Measurements from ENCODE around the gene TLCD3B. TPM values are rescaled to one million over a fixed set of nuclear protein-coding genes. Genes with fewer than 3 reads are reported as not detected.

TLCD3B gene
- total and polyA plus RNA-seq, 9 of the 15 experiments (the other 6 are each of a cell fraction or from before 2014, with no cell fraction given) = 0.10 to 0.52 (median 0.23) TPM; not detected in 4

DNA sequence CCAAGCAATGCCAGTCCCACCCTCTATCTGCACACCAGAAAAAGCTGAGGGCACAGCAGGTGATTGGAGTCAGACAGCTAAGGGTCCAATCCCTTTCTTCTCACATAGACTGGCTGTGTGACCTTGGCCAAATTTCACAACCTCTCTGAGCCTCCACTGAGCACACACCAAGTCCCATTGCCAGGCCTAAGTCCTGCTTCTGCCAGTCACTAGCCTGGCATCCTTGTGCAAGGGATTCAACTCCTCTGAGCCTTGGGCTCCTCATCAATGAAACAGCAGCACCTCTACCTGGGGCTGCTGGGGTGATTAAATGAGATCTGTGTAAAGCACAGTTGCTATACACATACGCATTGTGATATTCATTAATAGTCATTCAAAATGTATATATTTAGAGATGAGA lies 15.5 kb upstream of the TLCD3B start:
- TF ChIP-seq BCOR (IDR thresholded peaks at IDR 0.05) = 0 out of 2 replicates have a peak, but pooled peaks have one; percentile 23
- peak; percentile 12 for TF ChIP-seq RBM25 (IDR thresholded peaks at IDR 0.05; ENCODE audit: low read depth, low read length, severe bottlenecking)
- TF ChIP-seq ZNF830 (CRISPR knock-in tag; IDR thresholded peaks at IDR 0.05) = no peak
- no peak for TF ChIP-seq KLF16 (IDR thresholded peaks at IDR 0.05)
- TF ChIP-seq LEF1 (IDR thresholded peaks at IDR 0.05) = no peak
- no peak for TF ChIP-seq ZNF395 (CRISPR knock-in tag; IDR thresholded peaks at IDR 0.05)
- TF ChIP-seq ZFP36 (IDR thresholded peaks at IDR 0.05; ENCODE audit: low read depth, low read length, partially characterized antibody) = peak; percentile 73
- TF ChIP-seq ZFX (CRISPR knock-in tag; IDR thresholded peaks at IDR 0.05) = no peak
- TF ChIP-seq HNRNPUL1 (IDR thresholded peaks at IDR 0.05; ENCODE audit: low read length) = no peak
- no peaks in the 10 kb centered on the region for H3K9me3 ChIP-seq (replicated peaks; ENCODE audit: control insufficient read depth, insufficient read depth, low read depth, low read length)
- no peaks in the 10 kb centered on the region for H3K79me2 ChIP-seq (ENCODE audit: control insufficient read depth, insufficient read depth, low read length)
- no peaks in the 10 kb centered on the region; a peak in 1 of 5 replicates for H3K27me3 ChIP-seq (ENCODE audit: control insufficient read depth in 2 of 2, insufficient read depth in 2 of 2, low read length in 2 of 2)
- H3K36me3 ChIP-seq (ENCODE audit: control insufficient read depth, insufficient read depth, low read length) = no peaks in the 10 kb centered on the region
- WGBS (ENCODE audit: insufficient coverage, low coverage, missing lambda C conversion rate) = 33% methylated on average over 1 of the region's 1 CpG
- DNase-seq (ENCODE audit: extremely low read depth in 1 of 4, low spot score in 3 of 4) (no peak), ATAC-seq (no peak), FAIRE-seq (no peak)
- no peak overlapping the region for H3K27ac ChIP-seq (ENCODE audit: extremely low read depth, low read depth, low read length)
- no peaks in the 10 kb centered on the region for H4K20me1 ChIP-seq (replicated peaks; ENCODE audit: control insufficient read depth, insufficient read depth, low read length)
- ChIA-PET POLR2A (no interaction called here), CTCF (ENCODE audit: low intra/inter-chr PET ratio) (no interaction called here)
- intact Hi-C loops (cut with micrococcal nuclease) (loop anchor here (5.0 kb wide), 1 partner anchor 46 kb away; the partner anchor contains the start of gene TBX6), in situ Hi-C loops (cut with MboI) (no loop called here)
- no peak overlapping the region for H3K4me2 ChIP-seq (ENCODE audit: insufficient read depth, low read length)
- no TSS peak for BruUV-seq (replicated peaks)
- no peak overlapping the region for H3K4me3 ChIP-seq
- H2AFZ ChIP-seq (ENCODE audit: low read depth, low read length) = no peak overlapping the region
- H3K9ac ChIP-seq (ENCODE audit: insufficient read depth in 1 of 2, low read depth in 2 of 2, low read length in 2 of 2) = no peak overlapping the region
- H3K9me1 ChIP-seq (ENCODE audit: control insufficient read depth, insufficient read depth, low read length) = no peaks in the 10 kb centered on the region
- H3K4me1 ChIP-seq (replicated peaks in 1 of 2; ENCODE audit: control insufficient read depth in 2 of 2, insufficient read depth in 2 of 2, low read length in 2 of 2) = peaks cover 2 to 5% of the 10 kb centered on the region in 2 experiments; a peak in 3 of 5 replicates

Measured in K562 (cell line).